ENCODE data around the gene RFNG.

- TF ChIP-seq CTCF (IDR thresholded peaks at IDR 0.05) (no peak), POLR2A (IDR thresholded peaks at IDR 0.05) (peak; percentile 95)
Measured at GRCh38 chr17:82098169-82098938, 46.7 kb upstream of the RFNG start, which contains the start of gene FASN.

All from testis (tissue), 2 donors.